ENCODE measurements around the gene MGARP.
"Not testable (repeated sequence)": the region's sequence is repeated elsewhere in the genome, so short reads cannot be mapped to it uniquely, and the experiment has no call there.

The MGARP gene

DNA sequence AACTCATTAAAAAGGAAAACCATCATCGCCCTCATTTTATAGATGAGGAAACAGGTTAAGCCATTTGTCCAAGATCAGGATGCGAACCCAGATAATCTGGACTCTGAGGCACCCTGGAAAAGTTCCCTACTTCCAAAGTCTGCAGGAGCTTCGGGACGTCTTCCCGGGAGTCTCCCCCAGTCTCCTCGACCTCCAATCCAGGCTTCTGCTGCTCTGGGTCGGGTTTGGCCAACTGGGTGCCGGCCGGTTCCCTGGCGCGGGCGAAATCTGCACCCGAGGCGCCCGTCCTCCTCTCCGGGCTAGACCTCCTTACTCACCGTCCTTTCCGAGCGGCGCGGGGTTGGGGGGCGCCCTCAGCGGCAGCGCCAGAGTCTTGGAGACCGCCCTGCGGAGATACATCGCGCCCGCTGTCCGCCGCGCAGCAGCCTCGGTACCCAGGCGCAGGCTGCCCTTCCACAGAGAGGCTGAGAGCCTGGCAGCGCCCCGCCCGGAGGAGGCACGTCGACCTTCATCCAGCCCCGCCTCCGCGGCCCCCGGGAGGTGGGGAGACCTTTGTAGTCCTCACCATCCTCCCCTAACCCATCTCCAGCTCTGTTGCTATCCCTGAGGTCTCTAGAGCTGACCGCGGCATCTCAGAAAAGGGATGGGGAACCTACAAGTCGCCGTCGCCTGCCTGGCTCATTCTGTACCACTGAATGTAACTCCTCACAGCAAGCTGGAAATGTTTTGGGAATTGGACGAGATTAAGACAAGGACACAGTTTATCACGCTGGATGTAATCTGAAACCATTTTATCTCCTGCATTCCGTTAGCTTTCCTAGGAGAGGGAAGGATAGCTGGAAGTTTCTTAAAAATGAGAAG, at the start of gene MGARP:
TSS of gene MGARP (minus strand) at position 466 of the 861 bp plus-strand sequence. CDS start at position 399, 67 bp downstream.
- Histone ChIP-seq H3K9me3 (ENCODE audit: insufficient read depth, low read depth, low read length) (no peaks in the 10 kb centered on the region), H3K4me1 (ENCODE audit: insufficient read depth, low read length) (no peaks in the 10 kb centered on the region; the same call in 1 of the 2 replicates), H3K27ac (ENCODE audit: low read length) (no peak within 1 kb of the TSS), H3K27me3 (ENCODE audit: insufficient read depth, low read length) (peaks cover 56% of the 10 kb centered on the region), H3K36me3 (ENCODE audit: insufficient read depth, low read depth, low read length) (no peaks in the 10 kb centered on the region), H3K9ac (ENCODE audit: low read depth, low read length) (no peak within 1 kb of the TSS; the same call in 1 of the 2 replicates), H3K4me3 (ENCODE audit: low read length) (peak within 1 kb of the TSS; percentile 76)

DNA sequence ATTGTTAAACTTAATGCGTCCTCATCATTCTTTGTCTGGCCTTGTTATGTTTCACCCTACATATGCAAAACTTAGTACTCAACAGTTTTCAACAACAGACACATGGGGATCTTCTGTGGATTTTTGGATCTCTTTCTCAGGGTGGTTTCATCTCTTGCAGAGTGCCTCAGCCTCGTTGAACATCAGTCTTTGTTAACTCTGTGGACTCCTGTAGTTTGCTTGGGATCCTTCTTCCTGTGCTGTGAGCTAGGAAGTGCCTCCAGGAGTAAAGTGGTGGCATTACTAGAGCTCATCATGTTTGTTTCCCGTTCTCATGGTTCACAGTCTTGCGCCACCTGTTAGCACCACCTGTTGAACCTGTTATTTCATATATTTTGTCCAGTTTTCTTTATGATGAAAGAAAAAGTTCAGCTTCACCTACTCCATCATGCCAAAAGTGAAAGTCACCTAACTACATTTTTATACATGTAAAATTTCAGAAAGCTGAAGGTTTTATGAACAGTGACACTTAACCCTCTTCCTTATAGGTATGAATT, 49.7 kb upstream of the MGARP start:
- Histone ChIP-seq H3K4me3 (ENCODE audit: low read length) (no peak overlapping the region; the same call in 1 of the 2 replicates), H3K9ac (ENCODE audit: low read depth, low read length) (peak overlapping the region; percentile 18; the same call in 1 of the 2 replicates), H3K27me3 (ENCODE audit: insufficient read depth, low read length) (no peaks in the 10 kb centered on the region), H3K4me1 (ENCODE audit: insufficient read depth, low read length) (peaks cover 23% of the 10 kb centered on the region; the same call in 1 of the 2 replicates), H3K9me3 (ENCODE audit: insufficient read depth, low read depth, low read length) (no peaks in the 10 kb centered on the region), H3K27ac (ENCODE audit: low read length) (no peak overlapping the region), H3K36me3 (ENCODE audit: insufficient read depth, low read depth, low read length) (peaks cover 13% of the 10 kb centered on the region)

DNA sequence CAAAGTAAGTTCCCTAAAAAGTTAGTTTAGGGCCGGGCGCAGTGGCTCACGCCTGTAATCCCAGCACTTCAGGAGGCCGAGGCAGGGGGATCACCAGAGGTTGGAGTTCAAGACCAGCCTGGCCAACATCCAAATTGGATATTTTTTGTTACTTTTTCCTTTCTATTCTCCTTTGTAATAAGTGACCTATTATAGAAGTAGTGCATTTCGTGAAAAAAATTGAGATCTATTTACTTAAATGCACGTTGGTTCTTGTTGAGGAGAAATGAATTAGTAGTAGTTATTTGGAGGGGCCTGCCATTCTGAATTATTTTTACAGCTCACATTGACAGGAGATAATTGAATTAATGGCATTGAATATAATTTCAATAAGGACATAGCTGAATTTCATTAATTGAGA, 44.6 kb upstream of the MGARP start:
- Histone ChIP-seq H3K4me1 (ENCODE audit: insufficient read depth, low read length) (peaks cover 23% of the 10 kb centered on the region; the same call in 1 of the 2 replicates), H3K9me3 (ENCODE audit: insufficient read depth, low read depth, low read length) (no peaks in the 10 kb centered on the region), H3K27ac (ENCODE audit: low read length) (no peak overlapping the region), H3K9ac (ENCODE audit: low read depth, low read length) (no peak overlapping the region; the same call in 1 of the 2 replicates), H3K27me3 (ENCODE audit: insufficient read depth, low read length) (no peaks in the 10 kb centered on the region), H3K4me3 (ENCODE audit: low read length) (peak overlapping the region; percentile 31; the same call in 1 of the 2 replicates), H3K36me3 (ENCODE audit: insufficient read depth, low read depth, low read length) (peaks cover 3% of the 10 kb centered on the region; the same call in 1 of the 2 replicates)

GRCh38 chr4:139322541-139322940, 42.5 kb upstream of the MGARP start:
- H3K27ac ChIP-seq (ENCODE audit: low read length): not testable (repeated sequence)

GRCh38 chr4:139322070-139322469, 42.0 kb upstream of the MGARP start:
- H3K27ac ChIP-seq (ENCODE audit: low read length); H3K36me3 ChIP-seq (ENCODE audit: insufficient read depth, low read depth, low read length); H3K27me3 ChIP-seq (ENCODE audit: insufficient read depth, low read length); H3K9me3 ChIP-seq (ENCODE audit: insufficient read depth, low read depth, low read length); H3K9ac ChIP-seq (ENCODE audit: low read depth, low read length); H3K4me3 ChIP-seq (ENCODE audit: low read length): not testable (repeated sequence)
- H3K4me1 ChIP-seq (ENCODE audit: insufficient read depth, low read length): peaks cover 19% of the 10 kb centered on the region; the same call in 1 of the 2 replicates

More at GRCh38 chr4:139322541-139322940, 42.5 kb upstream of the MGARP start:
- peaks cover 19% of the 10 kb centered on the region; the same call in 1 of the 2 replicates for H3K4me1 ChIP-seq (ENCODE audit: insufficient read depth, low read length)
- H3K27me3 ChIP-seq (ENCODE audit: insufficient read depth, low read length); H3K36me3 ChIP-seq (ENCODE audit: insufficient read depth, low read depth, low read length); H3K4me3 ChIP-seq (ENCODE audit: low read length); H3K9ac ChIP-seq (ENCODE audit: low read depth, low read length); H3K9me3 ChIP-seq (ENCODE audit: insufficient read depth, low read depth, low read length): not testable (repeated sequence)

DNA sequence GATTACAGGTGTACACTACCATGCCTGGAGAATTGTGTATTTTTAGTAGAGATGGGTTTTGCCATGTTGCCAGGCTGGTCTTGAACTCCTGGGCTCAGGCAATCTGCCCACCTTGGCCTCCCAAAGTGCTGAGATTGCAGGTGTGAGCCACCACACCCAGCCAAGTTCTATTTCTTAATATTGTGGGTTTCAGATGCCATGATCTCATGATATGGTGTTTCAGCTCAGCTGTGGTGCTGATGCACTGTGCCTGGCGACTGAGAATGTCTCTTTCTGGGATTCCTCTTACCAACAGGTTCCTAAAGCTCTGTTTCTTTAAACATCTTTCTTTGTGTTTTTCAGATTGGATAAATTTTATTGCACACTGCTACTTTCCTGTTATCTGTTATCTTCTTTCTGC, 39.5 kb upstream of the MGARP start:
- Histone ChIP-seq H3K9ac (ENCODE audit: low read depth, low read length) (no peak overlapping the region), H3K4me1 (ENCODE audit: insufficient read depth, low read length) (peaks cover 20% of the 10 kb centered on the region; the same call in 1 of the 2 replicates), H3K36me3 (ENCODE audit: insufficient read depth, low read depth, low read length) (no peaks in the 10 kb centered on the region), H3K9me3 (ENCODE audit: insufficient read depth, low read depth, low read length) (no peaks in the 10 kb centered on the region), H3K4me3 (ENCODE audit: low read length) (no peak overlapping the region), H3K27ac (ENCODE audit: low read length) (no peak overlapping the region), H3K27me3 (ENCODE audit: insufficient read depth, low read length) (no peaks in the 10 kb centered on the region)

DNA sequence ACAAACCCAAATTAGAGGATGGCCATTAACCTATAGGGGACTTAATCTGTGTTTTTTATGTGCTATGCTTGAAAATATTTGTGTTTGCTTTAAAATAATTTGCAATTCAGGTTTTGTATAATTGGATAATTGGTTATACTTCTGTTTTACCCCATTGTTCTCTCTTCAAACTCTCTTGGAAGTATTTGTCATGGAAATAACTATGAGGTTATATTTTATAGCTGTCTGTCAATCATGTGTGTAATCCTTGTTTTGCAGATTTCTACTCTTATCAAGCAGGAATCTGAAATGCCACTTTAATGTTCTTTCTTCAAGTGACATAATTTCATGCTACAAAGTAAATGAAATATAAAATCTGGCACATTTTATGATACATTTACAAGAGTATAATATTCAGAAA, 37.6 kb upstream of the MGARP start:
- H3K36me3 ChIP-seq (ENCODE audit: insufficient read depth, low read depth, low read length): no peaks in the 10 kb centered on the region
- no peaks in the 10 kb centered on the region for H3K9me3 ChIP-seq (ENCODE audit: insufficient read depth, low read depth, low read length)
- H3K4me3 ChIP-seq (ENCODE audit: low read length): no peak overlapping the region
- no peaks in the 10 kb centered on the region for H3K27me3 ChIP-seq (ENCODE audit: insufficient read depth, low read length)
- peaks cover 28% of the 10 kb centered on the region for H3K4me1 ChIP-seq (ENCODE audit: insufficient read depth, low read length)
- H3K9ac ChIP-seq (ENCODE audit: low read depth, low read length): no peak overlapping the region
- no peak overlapping the region for H3K27ac ChIP-seq (ENCODE audit: low read length)

DNA sequence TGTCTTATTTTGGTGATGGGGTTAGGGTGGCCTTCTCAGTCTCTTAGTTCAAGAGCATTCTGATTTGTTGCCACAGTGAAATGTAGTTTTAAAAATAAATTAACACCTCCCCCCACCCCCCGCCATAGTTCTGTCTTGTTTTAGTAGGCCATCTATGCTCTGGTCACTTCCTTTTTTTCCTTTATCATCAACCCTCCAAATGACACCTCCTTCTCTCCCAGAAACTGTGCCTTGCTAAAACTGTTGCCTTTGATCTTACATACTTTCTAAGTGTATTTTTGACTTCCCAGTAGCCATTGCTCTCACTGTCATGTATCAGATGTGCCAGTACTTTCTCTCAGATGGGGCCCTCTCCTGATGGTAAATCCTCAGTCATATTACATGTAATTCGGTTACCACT, 36.7 kb upstream of the MGARP start:
- Histone ChIP-seq H3K9ac (ENCODE audit: low read depth, low read length) (no peak overlapping the region), H3K27me3 (ENCODE audit: insufficient read depth, low read length) (no peaks in the 10 kb centered on the region), H3K36me3 (ENCODE audit: insufficient read depth, low read depth, low read length) (no peaks in the 10 kb centered on the region), H3K27ac (ENCODE audit: low read length) (no peak overlapping the region), H3K9me3 (ENCODE audit: insufficient read depth, low read depth, low read length) (no peaks in the 10 kb centered on the region), H3K4me3 (ENCODE audit: low read length) (no peak overlapping the region), H3K4me1 (ENCODE audit: insufficient read depth, low read length) (peaks cover 28% of the 10 kb centered on the region)

GRCh38 chr4:139315221-139315675, 35.2 kb upstream of the MGARP start:
- H3K4me1 ChIP-seq (ENCODE audit: insufficient read depth, low read length): peaks cover 28% of the 10 kb centered on the region
- H3K9ac ChIP-seq (ENCODE audit: low read depth, low read length): no peak overlapping the region
- no peaks in the 10 kb centered on the region for H3K9me3 ChIP-seq (ENCODE audit: insufficient read depth, low read depth, low read length)
- H3K27me3 ChIP-seq (ENCODE audit: insufficient read depth, low read length): no peaks in the 10 kb centered on the region
- H3K4me3 ChIP-seq (ENCODE audit: low read length): no peak overlapping the region
- H3K27ac ChIP-seq (ENCODE audit: low read length): no peak overlapping the region
- no peaks in the 10 kb centered on the region for H3K36me3 ChIP-seq (ENCODE audit: insufficient read depth, low read depth, low read length)

DNA sequence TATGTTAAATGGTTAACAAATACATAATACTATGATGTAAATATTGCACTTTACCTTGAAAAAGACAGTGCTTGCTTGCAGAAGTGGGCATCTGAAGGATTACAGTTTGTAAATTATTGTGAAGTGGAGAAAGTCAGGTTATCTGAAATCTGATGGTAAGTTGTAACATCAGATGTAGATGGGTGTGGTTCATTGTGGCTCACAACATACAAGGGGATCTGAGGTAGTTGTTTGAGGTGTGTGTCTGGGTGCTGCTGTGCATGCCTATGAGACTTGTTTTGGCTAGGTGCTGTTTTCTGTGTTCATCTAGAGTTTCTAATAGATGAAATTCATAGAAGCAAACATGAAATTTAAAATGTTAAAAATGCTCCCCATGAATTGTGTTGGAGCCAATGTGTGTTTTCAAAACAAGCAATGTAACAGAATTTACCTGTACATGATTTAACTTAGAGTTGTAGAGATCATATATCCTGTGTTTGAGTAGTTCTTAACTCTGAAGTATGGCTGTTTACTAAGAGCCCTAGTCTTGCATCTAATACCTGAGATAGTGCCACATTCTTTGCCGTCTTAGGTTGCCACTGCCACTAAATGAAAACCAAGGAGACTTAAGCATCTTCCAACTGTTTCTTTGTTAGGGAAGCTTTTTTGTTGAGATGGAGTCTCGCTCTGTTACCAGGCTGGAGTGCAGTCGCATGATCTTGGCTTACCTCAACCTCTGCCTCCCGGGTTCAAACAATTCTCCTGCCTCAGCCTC, 34.2 kb upstream of the MGARP start:
- Histone ChIP-seq H3K4me1 (ENCODE audit: insufficient read depth, low read length) (peaks cover 28% of the 10 kb centered on the region), H3K4me3 (ENCODE audit: low read length) (peak overlapping the region; percentile 19; the same call in 1 of the 2 replicates), H3K9ac (ENCODE audit: low read depth, low read length) (no peak overlapping the region), H3K36me3 (ENCODE audit: insufficient read depth, low read depth, low read length) (no peaks in the 10 kb centered on the region), H3K27ac (ENCODE audit: low read length) (no peak overlapping the region), H3K27me3 (ENCODE audit: insufficient read depth, low read length) (no peaks in the 10 kb centered on the region), H3K9me3 (ENCODE audit: insufficient read depth, low read depth, low read length) (no peaks in the 10 kb centered on the region)

DNA sequence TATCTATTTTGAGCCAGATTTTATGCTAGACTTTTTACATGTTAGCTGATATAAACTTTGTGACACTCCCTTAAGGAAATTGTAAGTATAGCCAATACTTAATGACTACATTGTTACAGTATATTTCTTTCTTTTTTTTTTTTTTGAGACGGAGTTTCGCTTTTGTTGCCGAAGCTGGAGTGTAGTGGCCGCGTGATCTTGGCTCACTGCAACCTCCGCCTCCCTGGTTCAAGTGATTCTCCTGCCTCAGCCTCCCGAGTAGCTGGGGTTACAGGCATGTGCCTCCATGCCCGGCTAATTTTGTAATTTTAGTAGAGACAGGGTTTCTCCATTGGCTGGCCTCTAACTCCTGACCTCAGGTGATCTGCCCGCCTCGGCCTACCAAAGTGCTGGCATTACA, 33.4 kb upstream of the MGARP start:
- Histone ChIP-seq H3K4me1 (ENCODE audit: insufficient read depth, low read length) (peaks cover 28% of the 10 kb centered on the region), H3K9ac (ENCODE audit: low read depth, low read length) (peak overlapping the region; percentile 46; the same call in 1 of the 2 replicates)
- H3K27ac ChIP-seq (ENCODE audit: low read length): not testable (repeated sequence)

More for the DNA sequence above, 33.4 kb upstream of the MGARP start:
- H3K27me3 ChIP-seq (ENCODE audit: insufficient read depth, low read length); H3K36me3 ChIP-seq (ENCODE audit: insufficient read depth, low read depth, low read length); H3K4me3 ChIP-seq (ENCODE audit: low read length); H3K9me3 ChIP-seq (ENCODE audit: insufficient read depth, low read depth, low read length): not testable (repeated sequence)

All from iPS-20b (cell line).